RWPE1 (cell line): ENCODE results near the gene CLBA1.

ENCODE experiments used
- CTCF ChIA-PET: fragments of 350-600 bp; sonication (Branson Sonifier 250); formaldehyde crosslinking; extraction: SDS; loops from one replicate; lab custom pipeline; 2021; lab: Yijun Ruan, JAX
- POLR2A ChIA-PET: fragments of 400-600 bp; formaldehyde crosslinking; extraction: SDS; loops from one replicate; lab custom pipeline; 2020; ENCODE audit warnings: antibody characterized with exemption; ENCODE audit not compliant: low non-redundant PET; lab: Yijun Ruan, JAX
- DNase-seq: peaks from one replicate; pipeline ENCODE4 v3.0.0; 2012; ENCODE audit warnings: low spot score
- H3K27ac ChIP-seq: fragments of 450-650 bp; 2 replicates; pipeline ENCODE4 v1.5.1; 2017
- CTCF ChIP-seq: fragments of 450-650 bp; conservative IDR thresholded peaks from 2 replicates; pipeline ENCODE4 v1.5.1; 2017; ENCODE audit warnings: low read depth, mild to moderate bottlenecking

The CLBA1 gene

GRCh38 chr14:104953097-104953496, 32.5 kb upstream of the CLBA1 start:
- no peak overlapping the region for H3K27ac ChIP-seq
- ChIA-PET CTCF (no interaction called here), POLR2A (no interaction called here)
- no peak for TF ChIP-seq CTCF
- no peak for DNase-seq

DNA sequence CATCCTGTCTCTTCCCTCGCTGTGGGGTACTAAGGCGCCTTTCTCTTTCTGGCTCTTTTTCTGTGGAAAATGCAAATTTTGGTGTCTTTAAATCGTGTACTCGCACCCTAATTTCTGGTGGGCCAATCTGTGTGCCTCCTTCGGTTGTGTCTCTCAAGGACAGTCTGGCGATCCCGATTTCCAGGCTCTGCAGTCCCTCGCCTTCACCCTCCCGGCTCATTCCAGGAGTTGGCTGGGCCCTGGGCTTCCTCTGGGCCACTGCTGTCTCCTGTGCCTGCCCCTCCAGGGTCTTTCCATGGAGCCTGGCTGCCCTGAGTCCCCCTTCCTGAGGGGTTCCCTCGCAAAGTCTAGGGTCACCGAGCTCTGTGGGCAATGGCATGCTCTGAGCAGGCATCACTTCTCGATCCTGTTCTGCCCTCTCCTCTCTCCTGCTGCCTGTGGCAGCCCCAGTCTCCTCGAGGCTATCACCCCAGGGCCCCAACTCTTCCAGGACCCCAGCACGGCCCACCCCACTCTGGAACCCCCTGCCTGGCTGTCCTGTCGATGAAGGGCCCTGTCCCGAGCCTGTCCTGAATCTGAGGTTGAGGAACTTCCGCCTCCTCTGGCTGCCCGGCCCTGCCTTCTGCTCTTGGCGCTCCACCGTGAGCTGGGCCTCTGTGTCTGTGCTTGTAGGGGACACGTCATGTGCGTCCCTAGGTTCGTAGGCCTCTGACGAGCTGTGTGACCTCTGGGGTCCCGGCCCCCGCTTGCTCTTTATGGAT, 31.5 kb upstream of the CLBA1 start:
- H3K27ac ChIP-seq: peak overlapping the region; percentile 50
- CTCF ChIA-PET: no interaction called here
- DNase-seq: no peak
- no peak for TF ChIP-seq CTCF
- POLR2A ChIA-PET: interaction anchor here (0.9 kb wide), 1 partner anchor 16 kb away, joined by 3 read pairs; no protein-coding TSS in a partner anchor

DNA sequence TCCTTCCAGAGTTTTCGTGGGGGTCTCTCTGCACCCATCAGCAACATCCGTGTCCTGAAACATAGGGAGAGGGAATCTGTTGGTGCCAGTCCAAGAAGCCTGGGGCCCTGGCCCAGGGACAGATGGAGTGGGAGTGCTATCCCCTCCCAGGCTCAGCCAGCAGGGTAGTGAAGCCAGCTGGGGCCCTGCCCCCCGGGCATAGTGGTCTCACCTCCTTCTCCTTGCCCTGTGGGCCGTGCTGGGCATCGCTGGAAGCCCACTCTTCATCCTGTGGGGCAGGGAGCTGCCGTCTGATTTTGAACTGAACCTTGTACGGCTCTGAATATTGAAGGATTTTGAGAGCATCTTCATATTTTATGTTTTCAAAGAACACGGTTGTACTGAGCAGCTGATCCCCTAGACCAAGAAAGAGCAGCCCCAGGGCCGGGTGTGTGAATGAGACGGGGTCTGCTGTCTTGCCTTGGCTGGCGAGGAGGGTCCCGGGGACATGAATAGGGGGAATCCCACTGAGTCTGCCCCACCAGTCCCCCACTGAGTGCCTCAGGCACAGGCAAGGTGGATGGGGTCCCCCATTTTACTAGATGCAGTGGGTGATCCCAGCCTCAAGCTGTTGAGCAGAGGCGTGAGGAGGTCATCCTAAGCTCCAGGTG, 30.7 kb upstream of the CLBA1 start:
- POLR2A ChIA-PET: interaction anchor here (0.9 kb wide), 1 partner anchor 15 kb away, joined by 3 read pairs; no protein-coding TSS in a partner anchor

DNA sequence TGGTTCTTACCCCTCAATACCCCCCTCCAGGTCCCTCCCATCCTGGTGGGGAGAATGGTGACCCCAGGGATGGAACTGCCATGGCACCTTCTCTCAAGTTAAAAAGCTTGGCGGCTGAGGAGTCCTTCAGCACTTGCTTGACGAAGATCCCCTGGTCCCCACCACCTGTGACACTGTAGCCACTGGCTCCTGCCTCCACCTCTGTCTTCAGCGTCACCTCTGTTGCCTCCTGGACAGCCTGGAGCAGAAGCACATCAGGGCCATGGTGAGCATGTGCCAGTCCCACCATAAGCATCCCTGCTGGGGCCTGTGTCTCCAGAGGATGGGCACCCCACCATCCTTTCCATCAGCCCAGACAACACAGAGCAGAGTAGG, 30.2 kb upstream of the CLBA1 start:
- POLR2A ChIA-PET: no interaction called here
- DNase-seq: no peak
- peak overlapping the region; percentile 50 for H3K27ac ChIP-seq
- CTCF ChIA-PET: interaction anchor here (0.9 kb wide), 1 partner anchor 132 kb away, joined by 5 read pairs; no protein-coding TSS in a partner anchor
- no peak for TF ChIP-seq CTCF

More for the DNA sequence above, 30.7 kb upstream of the CLBA1 start:
- DNase-seq: no peak
- H3K27ac ChIP-seq: peak overlapping the region; percentile 50
- CTCF ChIA-PET: interaction anchor here (0.9 kb wide), 1 partner anchor 132 kb away, joined by 5 read pairs; no protein-coding TSS in a partner anchor
- TF ChIP-seq CTCF: no peak

GRCh38 chr14:104956290-104956890, 29.2 kb upstream of the CLBA1 start:
- no peak for TF ChIP-seq CTCF
- CTCF ChIA-PET: no interaction called here
- no peak for DNase-seq
- POLR2A ChIA-PET: no interaction called here
- H3K27ac ChIP-seq: peak overlapping the region; percentile 50

DNA sequence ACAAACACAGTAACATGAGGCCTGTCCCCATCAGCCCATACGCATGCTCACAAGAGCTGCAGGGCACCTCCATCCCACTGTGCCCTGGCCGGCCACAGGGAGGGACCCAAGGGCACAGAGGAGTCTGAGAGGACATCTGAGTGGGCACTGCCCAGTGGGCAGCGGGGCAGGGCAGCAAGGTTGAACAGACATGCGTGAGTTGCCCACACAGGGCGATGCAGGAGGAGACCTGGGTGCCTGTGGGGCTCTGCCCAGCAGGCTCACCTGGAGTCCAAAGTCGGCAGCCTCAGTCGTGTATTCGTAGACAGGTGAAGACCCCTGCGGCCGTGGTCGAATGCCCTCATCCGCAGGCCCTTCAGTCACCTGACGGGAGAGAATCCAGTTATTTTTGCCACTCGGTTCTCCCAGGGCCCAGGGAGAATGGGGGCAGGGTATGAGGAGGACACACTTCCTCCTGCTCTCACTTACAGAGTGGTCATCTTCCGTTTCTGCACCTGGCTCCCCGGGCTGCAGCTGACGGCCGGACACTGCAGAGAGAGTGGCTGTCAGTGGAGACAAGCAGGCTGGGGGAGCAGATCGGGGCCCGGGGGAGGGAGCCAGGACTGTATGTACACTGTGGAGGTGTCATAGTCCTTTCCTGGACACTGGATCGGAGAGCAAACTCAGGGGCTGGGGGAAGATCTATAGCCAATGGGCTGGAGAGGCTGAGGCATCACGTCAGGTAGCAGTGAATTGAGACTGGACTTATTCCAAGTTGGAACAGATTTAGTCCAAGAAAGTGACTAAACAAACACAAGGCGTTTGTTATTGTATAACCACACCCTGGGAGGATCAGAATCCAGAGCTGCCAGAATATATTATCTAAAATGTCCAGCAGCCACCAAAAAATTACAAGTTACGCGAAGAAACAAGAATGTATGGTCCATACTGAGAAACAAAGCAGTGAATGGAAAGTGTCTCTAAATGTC, 28.2 kb upstream of the CLBA1 start:
- POLR2A ChIA-PET: no interaction called here
- no peak for DNase-seq

More for the DNA sequence above, 28.2 kb upstream of the CLBA1 start:
- H3K27ac ChIP-seq: peak overlapping the region; percentile 50
- CTCF ChIA-PET: no interaction called here
- TF ChIP-seq CTCF: no peak
